ENCODE results near the gene SLC41A3.

The SLC41A3 gene

GRCh38 chr3:126083913-126084767 is at the start of gene SLC41A3:
SLC41A3 (minus strand) TSS chr3:126084124; CDS start chr3:126068219, 15,905 bp downstream.
- peak within 1 kb of the TSS; percentile 82 for H3K4me3 ChIP-seq (ENCODE audit: low read depth, low read length)
- peak; percentile 71 for TF ChIP-seq CTCF (IDR thresholded peaks at IDR 0.05; ENCODE audit: borderline replicate concordance, insufficient read depth, low read depth, low read length)

DNA sequence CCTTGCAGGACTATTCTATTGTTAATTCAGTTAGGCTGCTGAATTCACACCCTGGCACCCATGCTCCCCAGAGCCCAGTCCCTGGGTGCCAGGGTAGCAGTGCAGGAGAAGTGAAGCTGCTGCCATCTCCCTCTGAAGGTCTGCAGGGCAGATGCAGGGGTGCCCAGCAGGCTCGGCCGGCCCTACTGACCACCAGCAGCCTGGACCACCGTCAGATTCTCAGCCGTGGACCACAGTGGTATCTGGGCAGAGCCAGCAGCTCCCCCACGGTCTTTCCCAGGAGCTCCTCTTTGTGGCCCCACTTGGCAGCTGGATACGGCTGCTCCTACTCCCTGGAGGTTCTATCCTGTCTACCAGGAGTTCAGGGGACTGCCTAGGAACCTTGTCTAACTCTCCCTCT is 49.7 kb upstream of the SLC41A3 start:
- no peak for TF ChIP-seq CTCF (IDR thresholded peaks at IDR 0.05; ENCODE audit: borderline replicate concordance, insufficient read depth, low read depth, low read length)
- H3K4me3 ChIP-seq (ENCODE audit: low read depth, low read length), result no peak overlapping the region

DNA sequence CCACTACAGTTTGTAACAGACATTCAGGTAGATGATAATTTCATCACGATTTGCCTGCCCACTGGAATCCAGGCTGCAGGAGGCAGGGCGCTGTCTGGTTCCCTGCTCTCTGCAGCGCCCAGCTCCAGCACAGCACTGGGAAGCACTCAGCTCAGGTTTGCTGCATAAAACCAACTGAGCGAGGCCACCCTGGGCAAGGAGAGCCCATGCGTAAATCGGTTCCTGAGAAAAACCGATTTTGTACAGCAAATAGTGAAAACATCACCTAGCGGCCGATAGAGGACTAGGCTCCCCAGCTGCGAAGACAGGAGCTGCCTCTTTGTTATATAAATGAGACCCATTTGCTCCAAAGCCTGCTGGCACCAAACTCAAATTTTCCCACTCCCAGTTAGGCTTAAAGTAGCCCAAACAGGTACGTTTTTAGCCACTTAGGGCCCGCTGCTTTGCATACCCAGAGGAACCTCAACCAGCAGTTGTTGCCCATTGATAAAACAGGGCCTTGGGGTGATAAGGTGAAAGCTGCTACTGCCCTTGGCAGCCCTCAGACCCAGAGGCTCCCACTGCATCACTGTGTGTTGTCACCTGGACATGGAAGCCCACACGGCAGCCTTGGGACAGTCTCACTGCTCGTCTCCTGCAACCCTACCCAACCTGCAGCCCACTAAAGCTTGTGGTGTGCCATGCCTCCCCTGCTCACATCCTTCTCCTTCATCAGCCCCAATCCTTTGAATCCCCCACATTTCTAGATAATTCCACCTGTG is 49.0 kb upstream of the SLC41A3 start:
- TF ChIP-seq CTCF (IDR thresholded peaks at IDR 0.05; ENCODE audit: borderline replicate concordance, insufficient read depth, low read depth, low read length), result peak; percentile 42; the same call in 1 of the 2 replicates

GRCh38 chr3:126131881-126132750 is 48.2 kb upstream of the SLC41A3 start:
- TF ChIP-seq CTCF (IDR thresholded peaks at IDR 0.05; ENCODE audit: borderline replicate concordance, insufficient read depth, low read depth, low read length), result no peak
- no peak overlapping the region for H3K4me3 ChIP-seq (ENCODE audit: low read depth, low read length)

More for the DNA sequence above, 49.0 kb upstream of the SLC41A3 start:
- no peak overlapping the region for H3K4me3 ChIP-seq (ENCODE audit: low read depth, low read length)

DNA sequence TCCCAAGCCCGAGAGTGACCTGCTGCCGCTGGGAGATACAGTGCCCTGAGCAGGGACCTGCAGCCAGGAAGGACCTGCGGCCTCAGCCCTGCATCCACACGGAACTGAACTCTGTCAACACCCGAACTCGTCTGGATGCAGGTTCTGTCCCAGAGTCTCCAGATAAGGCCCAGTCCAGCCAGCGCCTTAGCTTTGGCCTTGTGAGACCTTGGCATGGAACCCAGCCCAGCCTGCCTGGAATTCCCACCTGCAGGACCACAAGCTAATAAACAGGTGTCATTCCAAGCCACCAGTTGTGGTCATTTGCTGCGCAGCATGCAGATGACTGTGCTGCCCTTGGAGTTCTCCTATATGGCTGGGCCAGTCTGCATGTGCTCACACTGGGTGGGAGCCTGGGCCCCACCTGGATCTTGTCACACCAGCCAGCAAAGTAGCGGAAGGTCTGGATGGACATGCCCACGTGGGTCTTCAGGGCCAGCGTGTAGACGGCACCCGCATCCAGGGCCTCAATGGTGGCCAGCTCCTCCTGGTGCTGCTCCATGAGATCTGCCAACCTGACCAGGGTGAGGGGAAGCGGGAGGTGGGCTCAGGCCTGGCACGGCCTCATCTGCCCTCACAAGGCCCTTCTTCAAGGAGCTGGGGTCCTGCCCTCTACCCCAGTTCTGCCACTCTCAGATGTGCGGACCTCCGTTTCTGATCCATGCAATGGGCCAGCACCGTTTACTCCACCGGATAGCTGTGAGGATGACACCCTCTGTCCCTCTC is 47.2 kb upstream of the SLC41A3 start:
- H3K4me3 ChIP-seq (ENCODE audit: low read depth, low read length), result no peak overlapping the region
- no peak for TF ChIP-seq CTCF (IDR thresholded peaks at IDR 0.05; ENCODE audit: borderline replicate concordance, insufficient read depth, low read depth, low read length)

All from GM12875 (cell line).